CD4-positive, alpha-beta T cell treated with Interleukin-15 for 4 hours (primary cell): Measurements from ENCODE around the gene TSSK6.
A peak's percentile ranks its signal among the peaks of the same experiment; 100 is the strongest.

Source experiments
- DNase-seq: peaks from one replicate; pipeline ENCODE4 v3.0.0-alpha.2; 2020; ENCODE audit warnings: low spot score

TSSK6 gene

DNA sequence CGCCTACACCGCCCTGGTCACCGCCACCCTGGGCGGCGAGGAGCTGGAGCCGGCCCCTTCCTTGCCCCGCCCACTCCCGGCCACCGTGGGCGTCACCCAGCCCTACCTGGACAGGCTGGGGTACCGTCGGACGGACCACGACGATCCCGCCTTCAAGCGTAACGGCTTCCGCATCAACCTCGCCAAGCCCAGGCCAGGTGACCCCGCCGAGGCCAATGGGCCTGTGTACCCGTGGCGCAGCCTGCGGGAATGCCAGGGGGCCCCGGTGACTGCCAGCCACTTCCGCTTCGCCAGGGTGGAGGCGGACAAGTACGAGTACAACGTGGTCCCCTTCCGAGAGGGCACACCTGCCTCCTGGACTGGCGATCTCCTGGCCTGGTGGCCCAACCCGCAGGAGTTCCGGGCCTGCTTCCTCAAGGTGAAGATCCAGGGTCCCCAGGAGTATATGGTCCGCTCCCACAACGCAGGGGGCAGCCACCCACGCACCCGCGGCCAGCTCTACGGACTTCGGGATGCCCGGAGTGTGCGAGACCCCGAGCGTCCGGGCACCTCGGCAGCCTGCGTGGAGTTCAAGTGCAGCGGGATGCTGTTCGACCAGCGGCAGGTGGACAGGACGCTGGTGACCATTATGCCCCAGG, 29.7 kb upstream of the TSSK6 start:
- no peak for DNase-seq

DNA sequence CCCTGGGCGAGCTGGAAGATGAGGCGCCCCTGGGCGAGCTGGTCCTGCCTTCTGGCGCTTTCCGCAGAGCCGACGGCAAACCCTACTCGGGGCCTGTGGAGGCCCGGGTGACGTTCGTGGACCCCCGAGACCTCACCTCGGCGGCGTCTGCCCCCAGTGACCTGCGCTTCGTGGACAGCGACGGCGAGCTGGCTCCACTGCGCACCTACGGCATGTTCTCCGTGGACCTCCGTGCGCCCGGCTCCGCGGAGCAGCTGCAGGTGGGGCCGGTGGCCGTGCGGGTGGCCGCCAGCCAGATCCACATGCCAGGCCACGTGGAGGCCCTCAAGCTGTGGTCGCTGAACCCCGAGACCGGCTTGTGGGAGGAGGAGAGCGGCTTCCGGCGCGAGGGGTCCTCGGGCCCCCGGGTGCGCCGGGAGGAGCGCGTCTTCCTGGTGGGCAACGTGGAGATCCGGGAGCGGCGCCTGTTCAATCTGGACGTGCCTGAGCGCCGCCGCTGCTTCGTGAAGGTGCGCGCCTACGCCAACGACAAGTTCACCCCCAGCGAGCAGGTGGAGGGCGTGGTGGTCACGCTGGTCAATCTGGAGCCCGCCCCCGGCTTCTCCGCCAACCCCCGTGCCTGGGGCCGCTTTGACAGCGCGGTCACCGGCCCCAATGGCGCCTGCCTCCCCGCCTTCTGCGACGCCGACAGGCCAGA, 29.1 kb upstream of the TSSK6 start:
- DNase-seq, result no peak

DNA sequence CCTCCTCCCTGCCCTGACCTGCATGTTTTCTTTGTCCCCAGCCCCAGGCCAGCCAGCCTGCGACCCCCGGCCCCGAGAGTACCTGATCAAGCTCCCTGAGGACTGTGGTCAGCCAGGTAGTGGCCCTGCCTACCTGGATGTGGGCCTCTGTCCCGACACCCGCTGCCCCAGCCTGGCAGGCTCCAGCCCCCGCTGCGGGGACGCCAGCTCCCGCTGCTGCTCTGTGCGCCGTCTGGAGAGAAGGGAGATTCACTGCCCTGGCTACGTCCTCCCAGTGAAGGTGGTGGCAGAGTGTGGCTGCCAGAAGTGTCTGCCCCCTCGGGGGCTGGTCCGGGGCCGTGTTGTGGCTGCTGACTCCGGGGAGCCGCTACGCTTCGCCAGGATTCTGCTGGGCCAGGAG, 28.3 kb upstream of the TSSK6 start:
- no peak for DNase-seq

DNA sequence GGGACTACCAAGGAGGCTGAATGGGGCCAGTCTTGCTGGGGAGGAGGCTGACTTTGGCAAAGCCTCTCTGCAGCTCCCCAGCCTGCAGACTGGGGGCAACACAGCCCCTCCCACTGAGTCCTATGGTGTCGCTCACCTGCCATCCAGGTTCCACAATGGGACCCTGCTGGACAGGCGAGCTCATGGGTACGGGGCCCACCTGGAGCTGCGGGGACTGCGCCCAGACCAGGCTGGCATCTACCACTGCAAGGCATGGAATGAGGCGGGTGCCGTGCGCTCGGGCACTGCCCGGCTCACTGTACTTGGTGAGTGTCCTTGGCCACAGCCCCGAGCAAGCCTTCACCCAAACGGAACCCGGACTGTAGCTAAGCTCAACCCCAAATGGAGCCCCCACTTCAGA, 27.8 kb upstream of the TSSK6 start:
- DNase-seq, result no peak

DNA sequence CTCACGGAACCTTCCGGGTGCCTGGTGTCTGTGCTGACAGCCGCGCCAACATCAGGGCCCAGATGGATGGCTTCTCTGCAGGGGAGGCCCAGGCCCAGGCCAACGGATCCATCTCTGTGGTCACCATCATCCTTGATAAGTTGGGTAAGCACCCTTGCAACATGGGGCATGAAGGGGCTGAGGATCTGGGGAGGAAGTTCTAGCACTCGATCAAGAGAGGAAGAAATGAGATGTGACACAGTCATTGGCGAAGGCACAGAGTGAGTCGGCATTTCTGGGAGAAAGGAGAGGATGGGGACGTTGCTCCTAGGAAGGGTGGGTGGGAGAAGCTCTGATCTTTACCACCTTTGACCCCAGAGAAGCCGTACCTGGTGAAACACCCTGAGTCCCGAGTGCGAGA, 27.2 kb upstream of the TSSK6 start:
- DNase-seq, result no peak

GRCh38 chr19:19541616-19542015, 26.3 kb upstream of the TSSK6 start:
- DNase-seq, result no peak

- peak; percentile 68 for DNase-seq
Measured at GRCh38 chr19:19540715-19541515, 25.6 kb upstream of the TSSK6 start.

GRCh38 chr19:19540064-19540714, 24.8 kb upstream of the TSSK6 start:
- peak; percentile 56 for DNase-seq

GRCh38 chr19:19539698-19540063, 24.3 kb upstream of the TSSK6 start:
- no peak for DNase-seq

DNA sequence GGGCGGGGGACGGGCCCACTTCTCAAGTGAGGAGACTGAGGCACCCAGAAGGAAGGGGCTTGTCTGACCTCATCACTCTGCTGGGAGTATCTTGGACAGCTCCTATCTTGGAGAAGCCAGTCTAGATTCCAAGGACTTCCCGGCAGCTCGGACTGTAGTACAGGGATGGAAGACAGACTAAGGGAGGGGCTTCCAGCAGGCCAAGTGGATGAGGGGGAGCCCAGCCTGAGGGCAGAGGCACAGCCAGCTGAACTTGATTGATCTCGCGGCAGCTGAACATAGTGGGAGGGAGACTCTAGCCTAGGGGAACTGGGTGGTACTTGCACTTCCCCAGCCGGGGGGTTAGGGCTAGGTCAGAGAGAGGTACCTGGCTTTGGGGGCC, 23.4 kb upstream of the TSSK6 start:
- DNase-seq, result no peak

GRCh38 chr19:19538061-19538784, 22.9 kb upstream of the TSSK6 start, which contains the start of gene CILP2:
CILP2 (plus strand) TSS chr19:19538265; CDS start chr19:19538350, 85 bp downstream.
- no peak for DNase-seq

- no peak for DNase-seq
Measured at GRCh38 chr19:19537075-19538048, 22.0 kb upstream of the TSSK6 start.

- no peak for DNase-seq
Measured at GRCh38 chr19:19535311-19536191, 20.2 kb upstream of the TSSK6 start.

DNA sequence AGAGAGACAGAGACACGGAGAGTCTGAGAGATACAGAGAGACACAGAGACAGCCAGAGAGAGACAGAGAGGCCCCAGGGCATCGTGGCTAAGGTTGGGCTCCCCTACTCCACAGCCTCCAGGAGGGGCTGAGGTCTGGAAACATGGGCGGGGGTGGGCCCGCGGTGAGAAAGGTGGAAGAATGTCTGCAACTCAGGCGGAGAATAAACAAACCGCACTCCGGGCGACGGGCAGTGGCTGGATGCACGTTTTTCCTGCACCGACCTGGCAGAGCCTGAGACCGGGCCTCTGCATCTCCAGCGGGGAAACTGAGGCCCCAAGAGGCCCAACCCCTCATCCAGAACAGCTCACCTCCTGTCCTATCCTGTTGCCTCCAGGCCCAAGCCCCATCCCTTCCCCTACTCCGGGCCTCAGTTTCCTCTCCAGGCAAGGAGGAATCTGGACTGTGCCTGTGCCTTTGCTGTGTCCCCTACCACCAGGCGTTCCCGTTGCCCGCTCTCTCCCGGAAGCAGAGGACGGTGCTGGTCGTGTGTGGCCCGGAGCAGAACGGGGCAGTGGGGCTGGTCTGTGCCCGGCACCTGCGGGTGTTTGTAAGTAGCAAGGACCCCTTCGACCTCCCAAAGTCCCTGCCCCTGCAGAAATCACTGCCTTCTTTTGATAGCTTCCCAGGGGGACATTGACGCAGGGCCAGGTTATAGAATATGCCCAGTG, 19.4 kb upstream of the TSSK6 start:
- no peak for DNase-seq

DNA sequence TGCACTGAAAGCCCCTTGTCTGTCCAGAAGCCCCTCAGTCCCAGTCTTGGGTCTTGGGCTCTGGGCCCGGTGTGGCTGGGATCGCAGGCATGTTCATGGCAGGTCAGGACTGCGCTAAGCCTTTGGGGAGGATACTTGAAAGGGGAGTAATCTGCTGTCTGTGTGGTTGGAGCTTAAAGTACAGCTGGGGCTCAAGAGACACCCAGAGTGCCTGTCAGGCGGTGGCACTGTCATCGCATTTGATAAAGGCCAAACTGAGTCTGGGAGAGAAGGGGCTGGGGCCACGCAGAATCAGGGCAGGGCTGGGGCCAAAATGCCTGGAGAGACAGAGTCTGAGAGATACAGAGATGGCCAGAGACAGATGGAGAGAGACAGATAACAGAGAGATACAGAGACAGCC, 18.5 kb upstream of the TSSK6 start:
- no peak for DNase-seq

DNA sequence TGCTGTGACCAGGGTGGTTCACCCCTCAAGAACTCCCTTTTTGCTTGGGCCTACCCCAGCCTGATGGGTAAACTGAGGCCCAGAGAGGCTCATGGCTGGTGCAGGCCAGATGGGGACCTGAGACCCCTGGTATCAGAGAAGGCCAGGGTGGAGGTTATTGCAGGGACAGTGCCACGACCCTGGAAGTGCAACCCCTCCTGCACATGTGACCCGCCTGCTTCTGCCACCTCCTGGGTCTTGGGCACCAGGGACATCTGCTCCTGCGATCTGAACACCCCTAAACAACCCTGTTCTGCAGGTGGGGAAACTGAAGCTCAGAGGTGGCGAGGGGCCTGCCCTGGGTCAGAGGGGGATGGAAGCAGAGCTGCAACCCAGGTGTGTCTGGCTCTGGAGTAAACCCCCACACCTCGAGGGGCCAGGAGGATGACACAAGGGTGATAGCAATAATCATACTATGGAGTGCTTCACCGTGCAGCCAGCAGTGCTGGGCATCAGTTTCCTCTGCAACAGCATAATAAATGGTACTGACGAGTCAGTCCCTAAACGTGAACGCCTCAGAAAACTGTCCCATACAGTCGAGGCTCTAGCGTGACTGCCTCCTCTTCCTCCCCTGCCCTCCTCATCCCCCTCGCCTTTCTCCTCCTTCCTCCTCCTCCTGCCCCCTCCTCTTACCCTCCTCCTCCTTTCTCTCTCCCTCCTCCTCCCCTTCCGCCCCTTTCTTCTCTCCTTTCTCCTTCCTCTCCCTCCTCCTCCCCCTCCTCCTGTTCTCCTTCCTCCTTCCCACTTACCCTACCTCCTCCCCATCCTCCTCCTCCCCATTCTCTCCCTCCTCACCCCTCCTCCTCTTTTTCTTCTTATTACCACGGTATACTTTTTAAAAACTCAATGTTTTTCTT, 17.7 kb upstream of the TSSK6 start:
- DNase-seq, result no peak

DNA sequence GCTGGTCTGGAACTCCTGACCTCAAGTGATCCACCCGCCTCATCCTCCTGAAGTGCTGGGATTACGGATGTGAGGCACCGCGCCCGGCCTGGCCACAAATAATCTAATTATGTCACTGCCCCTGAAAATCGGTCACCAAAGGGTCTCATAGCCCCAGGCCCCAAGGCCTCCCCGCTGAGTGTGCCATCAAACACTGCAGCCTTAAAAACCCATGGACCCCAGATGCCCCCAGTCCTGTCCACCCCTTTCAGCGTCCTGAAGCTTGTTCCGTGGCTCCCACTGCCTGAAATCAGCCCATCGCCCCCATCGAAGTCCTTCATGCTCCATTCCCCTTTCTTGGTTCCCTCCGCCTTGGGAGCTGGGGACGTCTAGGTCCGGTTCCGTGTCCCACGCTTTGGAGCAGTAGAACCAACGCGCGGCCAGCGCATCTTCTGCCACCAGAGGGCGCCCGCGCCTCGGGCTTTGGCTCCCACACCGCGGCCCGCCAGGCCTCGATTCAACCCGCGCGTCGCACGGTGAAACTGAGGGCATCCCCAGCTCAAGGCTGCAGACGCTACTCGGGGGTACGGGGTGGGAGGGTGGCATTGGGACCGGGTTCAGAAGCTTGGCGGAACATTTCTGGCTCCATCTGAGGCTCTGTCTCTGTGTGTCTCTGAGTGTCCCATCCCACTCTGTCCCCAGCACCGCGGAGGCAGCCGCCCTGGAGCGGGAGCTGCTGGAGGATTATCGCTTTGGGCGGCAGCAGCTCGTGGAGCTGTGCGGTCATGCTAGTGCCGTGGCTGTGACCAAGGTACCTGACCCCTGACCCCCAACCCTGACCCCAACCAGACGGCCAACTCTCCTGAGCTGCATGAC, 16.8 kb upstream of the TSSK6 start:
- DNase-seq, result peak; percentile 84
